NB4 (cell line): ENCODE measurements around the gene FOXO4.
A peak's percentile ranks its signal among the peaks of the same experiment; 100 is the strongest.

Source experiments
- DNase-seq: peaks from one replicate; pipeline ENCODE4 v3.0.0; 2010; ENCODE audit warnings: low read depth
- H3K4me3 ChIP-seq: one replicate; pipeline ENCODE4 v1.5.1; 2011; ENCODE audit warnings: mild to moderate bottlenecking, low read depth, low read length, moderate library complexity
- CTCF ChIP-seq: IDR thresholded peaks from one replicate; pipeline ENCODE4 v1.5.1; 2012; ENCODE audit warnings: low read depth, low read length
- MAX ChIP-seq: IDR thresholded peaks from 2 replicates; pipeline ENCODE4 v1.6.1; 2011; ENCODE audit warnings: low read depth, low read length
- MYC ChIP-seq: IDR thresholded peaks from 2 replicates; pipeline ENCODE4 v1.6.1; 2011; ENCODE audit warnings: low read depth, low read length
- POLR2A ChIP-seq: IDR thresholded peaks from 2 replicates; pipeline ENCODE4 v1.6.1; 2011; ENCODE audit warnings: mild to moderate bottlenecking; ENCODE audit not compliant: insufficient read length; ENCODE audit errors: extremely low read depth

Gene FOXO4

DNA sequence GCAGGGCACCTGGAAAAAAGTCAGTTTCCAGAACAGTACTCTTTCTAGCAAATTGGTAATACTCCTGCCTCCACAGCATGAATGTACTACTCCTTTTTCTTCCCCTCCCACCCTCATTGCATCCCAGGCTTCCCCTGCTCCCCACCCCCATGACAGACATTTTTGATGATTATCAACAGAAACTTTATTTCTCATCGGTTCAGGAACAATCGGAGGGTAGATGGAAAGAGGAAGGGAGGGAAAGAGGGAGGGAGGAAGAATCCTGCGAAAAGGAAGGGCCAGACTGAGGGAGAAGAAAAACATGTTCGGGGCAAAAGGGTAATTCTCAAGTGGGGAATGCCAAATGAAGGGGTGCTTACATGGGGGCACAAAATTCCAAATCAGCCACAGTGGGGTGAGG is 11.6 kb downstream of the FOXO4 start:
- peak overlapping the region; percentile 84 for H3K4me3 ChIP-seq
- no peak for DNase-seq
- TF ChIP-seq MYC (no peak), CTCF (no peak), POLR2A (no peak), MAX (no peak)

DNA sequence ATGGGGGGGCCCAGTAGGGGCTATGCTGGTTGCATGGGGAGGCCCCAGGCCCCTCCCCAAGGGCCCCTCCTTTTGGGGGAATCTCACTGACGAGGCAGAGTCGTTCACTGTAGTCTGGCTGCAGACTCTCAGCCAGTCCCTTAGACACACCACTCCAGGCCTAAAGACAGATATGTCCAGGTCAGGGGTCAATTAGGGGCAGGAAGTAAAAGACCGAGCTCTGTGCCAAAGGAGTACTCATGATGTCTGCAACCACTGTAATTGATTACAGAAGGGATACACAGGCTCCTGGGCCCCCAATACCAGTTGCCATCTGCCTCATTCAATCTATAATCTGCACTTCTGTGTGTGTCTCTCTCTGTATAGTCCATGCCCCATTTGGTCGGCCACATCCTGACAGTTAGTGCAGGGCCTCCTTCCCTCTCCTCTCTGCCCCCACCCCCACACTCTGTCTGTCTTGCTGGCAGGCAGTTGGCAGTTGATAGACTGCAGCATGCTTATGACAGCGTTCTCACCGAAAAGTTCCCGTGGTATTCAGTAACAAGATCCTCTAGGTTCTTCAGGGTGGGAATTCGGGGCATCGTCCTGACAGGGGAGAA is 12.2 kb downstream of the FOXO4 start:
- DNase-seq = peak; percentile 90
- H3K4me3 ChIP-seq = peak overlapping the region; percentile 84
- TF ChIP-seq POLR2A (peak; percentile 55), MYC (peak; percentile 25; the same call in 1 of the 2 replicates), CTCF (no peak), MAX (peak; percentile 69; the same call in 1 of the 2 replicates)

- H3K4me3 ChIP-seq = peak overlapping the region; percentile 84
- TF ChIP-seq POLR2A (no peak), CTCF (no peak), MYC (no peak), MAX (no peak)
Measured at GRCh38 chrX:71109051-71109450, 13.4 kb downstream of the FOXO4 start.

GRCh38 chrX:71111141-71111843 is 15.6 kb downstream of the FOXO4 start, which contains the start of gene IL2RG:
TSS of gene IL2RG (minus strand) at chrX:71111577. CDS start at chrX:71111539, 38 bp downstream.
- no peak for TF ChIP-seq CTCF
- TF ChIP-seq POLR2A = peak; percentile 88
- DNase-seq = peak; percentile 87
- peak within 1 kb of the TSS; percentile 84 for H3K4me3 ChIP-seq

More at GRCh38 chrX:71109051-71109450, 13.4 kb downstream of the FOXO4 start:
- peak; percentile 29 for DNase-seq

- TF ChIP-seq MAX (no peak), POLR2A (no peak), CTCF (no peak), MYC (no peak)
- peak overlapping the region; percentile 84 for H3K4me3 ChIP-seq
- DNase-seq = peak; percentile 73
Measured at GRCh38 chrX:71111921-71112431, 16.3 kb downstream of the FOXO4 start.
